H1 (cell line): ENCODE data around the gene CNOT6L. TPM values are rescaled to one million over a fixed set of nuclear protein-coding genes. Genes with fewer than 3 reads are reported as not detected.

Experiments used
- CHD2 ChIP-seq: IDR thresholded peaks from 2 replicates; pipeline ENCODE4 v1.6.1; 2012; ENCODE audit warnings: low read length, improper control_type of control experiment
- CTBP2 ChIP-seq: IDR thresholded peaks from 2 replicates; pipeline ENCODE4 v1.7.0; 2011; ENCODE audit warnings: borderline replicate concordance, mild to moderate bottlenecking, moderate library complexity, mixed read lengths, low read length; ENCODE audit not compliant: insufficient read depth, insufficient read length
- FOSL1 ChIP-seq: IDR thresholded peaks from 2 replicates; pipeline ENCODE4 v1.6.1; 2011; ENCODE audit warnings: mild to moderate bottlenecking, low read depth, low read length, moderate library complexity; ENCODE audit not compliant: insufficient read depth
- PHF8 ChIP-seq: fragments of 200-600 bp; sonication (generic); conservative IDR thresholded peaks from 2 replicates; pipeline ENCODE4 v1.7.1; 2012; ENCODE audit warnings: low read depth, mild to moderate bottlenecking, inconsistent platforms, low read length, moderate library complexity
- SIN3A ChIP-seq, 2 experiments: IDR thresholded peaks in 1 of 2; conservative IDR thresholded peaks in 1 of 2; 2 replicates each; pipeline ENCODE4 v1.6.1; 2011 to 2012; ENCODE audit warnings: low read length in 2 of 2, improper control_type of control experiment in 1 of 2, low read depth in 1 of 2, mild to moderate bottlenecking in 1 of 2
- TAF7 ChIP-seq: optimal IDR thresholded peaks from 2 replicates; pipeline ENCODE3; 2011; ENCODE audit warnings: low read depth, mild to moderate bottlenecking, inconsistent platforms, low read length, moderate library complexity, borderline replicate concordance
- TBP ChIP-seq: IDR thresholded peaks from 2 replicates; pipeline ENCODE4 v1.6.1; 2011; ENCODE audit warnings: low read depth, low read length, improper control_type of control experiment
- polyA plus RNA-seq, 7 experiments: library from polyadenylated mRNA; depleted of rRNA in 3 of 7; stranded (reverse) in 5 of 7; unstranded in 2 of 7; fragments of >200 nt in 5 of 7; fragments of 200-250 nt in 2 of 7; gene quantifications; 1 replicate in 5 of 7; 2 replicates in 1 of 7; 4 replicates in 1 of 7; pipeline versions ENCODE4 v1.2.1 to v1.2.3, GENCODE V29; 2011 to 2013; ENCODE audit warnings: missing spikeins in 2 of 7, mixed read lengths in 2 of 7
- total RNA-seq: library from RNA; stranded (reverse); fragmentation: NEBNext Ultra II Directional; extraction: Animal tissue kit (Norgen Biotek cat#: 25700); gene quantifications from 2 replicates; pipeline ENCODE4 v1.2.1, GENCODE V29; 2021
- TF ChIP-seq, protein P1 (sequence below): IDR thresholded peaks from 2 replicates; pipeline ENCODE4 v1.6.1; 2012; ENCODE audit warnings: inconsistent platforms

The CNOT6L gene
- total and polyA plus RNA-seq, 2 of the 8 experiments (the other 6 are each of a cell fraction or from before 2014, with no cell fraction given) = 2.0 to 22.4 TPM

DNA sequence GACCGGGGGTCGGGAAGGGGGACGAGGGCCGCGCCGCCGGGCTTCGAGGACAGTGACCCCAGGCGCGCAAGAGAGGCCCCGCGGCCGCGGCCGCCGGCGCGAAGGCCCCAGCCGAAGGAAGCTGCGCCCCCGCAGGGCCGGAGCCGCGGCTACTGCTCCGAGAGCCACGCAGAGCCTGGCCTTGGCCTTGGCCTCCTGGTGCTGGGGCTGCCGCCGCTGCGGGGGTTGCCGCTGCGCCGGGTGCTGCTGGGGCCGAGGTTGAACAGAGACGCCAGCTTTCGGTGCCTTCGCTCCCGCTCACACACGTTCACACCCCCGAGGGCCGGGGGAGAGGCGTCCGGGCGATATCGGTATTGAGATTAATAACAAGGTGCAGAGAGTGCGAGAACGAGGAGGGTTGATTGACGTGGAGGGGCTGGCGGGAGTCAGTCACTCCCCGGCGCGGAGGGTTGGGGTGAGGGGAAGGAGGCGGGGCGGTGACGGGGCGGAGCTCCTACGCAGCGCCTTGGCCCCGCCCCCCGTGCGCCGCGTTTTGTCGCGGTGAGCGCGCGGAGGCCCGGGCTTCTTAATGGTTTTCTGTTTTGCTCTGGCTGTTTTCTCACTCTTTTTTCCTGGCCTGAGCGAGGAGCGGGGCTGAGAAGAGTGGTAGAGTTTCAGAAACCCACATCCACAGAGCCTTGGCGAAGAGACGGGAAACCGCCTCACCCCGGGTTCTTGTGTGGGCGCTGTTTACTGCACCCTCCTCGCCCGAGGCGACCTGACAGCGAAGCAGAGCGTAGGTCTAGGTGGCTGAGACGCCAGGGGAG lies 878 bp upstream of the CNOT6L start (continued):
- TF ChIP-seq CTBP2 = no peak
- TF ChIP-seq FOSL1 = no peak
- TF ChIP-seq, protein P1, sequence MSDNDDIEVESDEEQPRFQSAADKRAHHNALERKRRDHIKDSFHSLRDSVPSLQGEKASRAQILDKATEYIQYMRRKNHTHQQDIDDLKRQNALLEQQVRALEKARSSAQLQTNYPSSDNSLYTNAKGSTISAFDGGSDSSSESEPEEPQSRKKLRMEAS = no peak
- no peak for TF ChIP-seq CHD2
- TF ChIP-seq PHF8 = peak; percentile 50
- TF ChIP-seq SIN3A (conservative IDR thresholded peaks at IDR 0.05 in 1 of 2, IDR thresholded peaks at IDR 0.05 in 1 of 2; ENCODE audit: low read depth in 1 of 2, low read length in 2 of 2) = peak in 1 of 2 experiments; percentile 59; a peak in 1 of 4 replicates
- peak; percentile 32; the same call in 1 of the 2 replicates for TF ChIP-seq TBP
- no peak for TF ChIP-seq TAF7
- TF ChIP-seq, all 59 proteins: peak for 11
